K562 (cell line): ENCODE data around the gene DNAAF2. TPM values are rescaled to one million over a fixed set of nuclear protein-coding genes. Genes with fewer than 3 reads are reported as not detected.

Source experiments
- ATF6 ChIP-seq: sonication (generic); formaldehyde crosslinking; IDR thresholded peaks from 2 replicates; pipeline ENCODE4 v1.4.0; 2020; ENCODE audit warnings: mild to moderate bottlenecking, missing genetic modification reagents
- ELK3 ChIP-seq: fragments of 450-650 bp; formaldehyde crosslinking; IDR thresholded peaks from 2 replicates; pipeline ENCODE4 v1.4.0; 2020; ENCODE audit warnings: mild to moderate bottlenecking
- ETS2 ChIP-seq: IDR thresholded peaks from 2 replicates; pipeline ENCODE4 v1.6.1; 2016; ENCODE audit warnings: borderline replicate concordance, missing genetic modification characterization, mild to moderate bottlenecking, moderate library complexity, missing compliant biosample characterization; ENCODE audit not compliant: poor library complexity, severe bottlenecking
- FOXJ3 ChIP-seq: sonication (generic); formaldehyde crosslinking; IDR thresholded peaks from 2 replicates; pipeline ENCODE4 v1.4.0; 2020; ENCODE audit warnings: mild to moderate bottlenecking, missing genetic modification reagents
- IFI16 ChIP-seq: fragments of 250-450 bp; sonication (Bioruptor Pico); IDR thresholded peaks from 2 replicates; pipeline ENCODE4 v2.1.2; 2022; ENCODE audit warnings: mild to moderate bottlenecking, inconsistent platforms
- ILF3 ChIP-seq: fragments of 450-650 bp; IDR thresholded peaks from 2 replicates; pipeline ENCODE4 v1.6.1; 2018; ENCODE audit warnings: antibody characterized with exemption, mild to moderate bottlenecking, moderate library complexity, borderline replicate concordance
- MAX ChIP-seq: sonication (generic); formaldehyde crosslinking; IDR thresholded peaks from 2 replicates; pipeline ENCODE4 v1.9.0; 2022; ENCODE audit warnings: mild to moderate bottlenecking, missing genetic modification reagents
- RREB1 ChIP-seq: fragments of 250-450 bp; sonication (Bioruptor Pico); IDR thresholded peaks from 2 replicates; pipeline ENCODE4 v1.4.0; 2020
- ZC3H8 ChIP-seq: fragments of 450-650 bp; IDR thresholded peaks from 2 replicates; pipeline ENCODE4 v1.6.1; 2017
- ZMIZ1 ChIP-seq, 2 experiments: fragments of 150-350 bp in 1 of 2; IDR thresholded peaks; 2 replicates each; pipeline ENCODE4 v1.6.1; 2012 to 2016; ENCODE audit warnings: low read depth in 2 of 2, low read length in 2 of 2, mild to moderate bottlenecking in 1 of 2, moderate library complexity in 1 of 2
- ZNF143 ChIP-seq: sonication (generic); formaldehyde crosslinking; IDR thresholded peaks from 2 replicates; pipeline ENCODE4 v1.9.0; 2022; ENCODE audit warnings: mild to moderate bottlenecking, missing genetic modification reagents
- ZNF23 ChIP-seq: fragments of 250-450 bp; sonication (Bioruptor Pico); IDR thresholded peaks from 2 replicates; pipeline ENCODE4 v1.4.0; 2020; ENCODE audit warnings: mild to moderate bottlenecking
- polyA plus RNA-seq, 8 experiments: library from polyadenylated mRNA; depleted of rRNA in 4 of 8; stranded (reverse) in 5 of 8; unstranded in 3 of 8; fragments of >200 nt; fragmentation: Nextera tagmentation in 2 of 8; fragmentation: Illumina TruSeq in 1 of 8; extraction: Ambion mirVana in 2 of 8; extraction: Trizol in 1 of 8; gene quantifications; 2 replicates each; pipeline versions ENCODE4 v1.2.1 to v1.2.3, GENCODE V29; 2011 to 2014; ENCODE audit warnings: inconsistent platforms in 1 of 8, missing spikeins in 1 of 8
- total RNA-seq, 7 experiments: library from RNA; depleted of rRNA in 6 of 7; stranded (reverse); fragments of >200 nt in 6 of 7; fragmentation: Illumina TruSeq in 2 of 7; extraction: Trizol in 2 of 7; gene quantifications; 2 replicates each; pipeline versions ENCODE4 v1.2.1 to v1.2.3, GENCODE V29; 2011 to 2021; ENCODE audit warnings: low replicate concordance in 1 of 7

The DNAAF2 gene
- total and polyA plus RNA-seq, 9 of the 15 experiments (the other 6 are each of a cell fraction or from before 2014, with no cell fraction given) = 2.4 to 14.6 (median 11.1) TPM

- TF ChIP-seq RREB1 (no peak), ZC3H8 (no peak), ILF3 (no peak), IFI16 (CRISPR knock-in tag) (no peak), ELK3 (CRISPR knock-in tag) (no peak), ZNF23 (CRISPR knock-in tag) (no peak), ZMIZ1 (IDR thresholded peaks at IDR 0.05; ENCODE audit: low read depth in 2 of 2, low read length in 2 of 2) (no peak), ATF6 (CRISPR knock-in tag) (no peak), FOXJ3 (CRISPR knock-in tag) (no peak), ETS2 (tag) (no peak), ZNF143 (CRISPR knock-in tag) (no peak), MAX (no peak)
Observed at GRCh38 chr14:49594347-49595091, 40.5 kb downstream of the DNAAF2 start (continued).
